GM12878 (cell line): ENCODE data around the gene UVRAG. TPM values are rescaled to one million over a fixed set of nuclear protein-coding genes. Genes with fewer than 3 reads are reported as not detected.
A peak's percentile ranks its signal among the peaks of the same experiment; 100 is the strongest.

ENCODE experiments used
- ATAC-seq: fragments of 200-7000 bp; cut with Tn5 transposase; 3 replicates; pipeline ENCODE4 v1.9.1; 2020; ENCODE audit warnings: mild to moderate bottlenecking, moderate library complexity
- BruUV-seq: library from RNA; stranded (reverse); fragments of 400-500 nt; replicated peaks from 2 replicates; lab custom pipeline; 2021; lab: Mats Ljungman, UMichigan
- CTCF ChIA-PET: fragments of 300-600 bp; sonication (Branson Sonifier 250); formaldehyde crosslinking; extraction: SDS; loops from one replicate; lab custom pipeline; 2021; ENCODE audit warnings: inconsistent platforms; lab: Yijun Ruan, JAX
- POLR2A ChIA-PET: fragments of 350-600 bp; formaldehyde crosslinking; extraction: SDS; loops from one replicate; lab custom pipeline; 2021; ENCODE audit warnings: inconsistent platforms; lab: Charles Lee
- RAD21 ChIA-PET: fragments of 300-600 bp; sonication (Branson Sonifier 250); formaldehyde crosslinking; loops from one replicate; lab custom pipeline; 2023; ENCODE audit warnings: antibody characterized with exemption; ENCODE audit not compliant: unreplicated experiment; lab: Charles Lee
- SMC1A ChIA-PET: fragments of 300-600 bp; sonication (Branson Sonifier 250); formaldehyde crosslinking; loops from one replicate; lab custom pipeline; 2023; ENCODE audit not compliant: unreplicated experiment, uncharacterized antibody; lab: Charles Lee
- DNase-seq: peaks from one replicate; pipeline ENCODE4 v3.0.0-alpha.2; 2011; ENCODE audit warnings: low read depth, low spot score
- FAIRE-seq: peaks from 3 replicates; lab custom pipeline; 2011; peaks lifted over from hg19 to GRCh38; lab: Jason Lieb, UNC
- H2AFZ ChIP-seq: 2 replicates; pipeline ENCODE4 v1.6.0; 2011; ENCODE audit warnings: low read depth, low read length, control low read depth; ENCODE audit not compliant: control insufficient read depth
- H3K27ac ChIP-seq: 2 replicates; pipeline ENCODE4 v1.5.1; 2011; ENCODE audit warnings: control low read depth; ENCODE audit not compliant: control insufficient read depth, insufficient read depth
- H3K27me3 ChIP-seq, 2 experiments: replicated peaks in 1 of 2; 2 replicates each; pipeline versions ENCODE4 v1.6.0 to v1.6.1; 2011; ENCODE audit warnings: low read length in 1 of 2; ENCODE audit not compliant: control insufficient read depth in 2 of 2, insufficient read depth in 2 of 2
- H3K36me3 ChIP-seq, 2 experiments: 2 replicates each; pipeline ENCODE4 v1.5.1; 2011; ENCODE audit warnings: low read length in 1 of 2; ENCODE audit not compliant: control insufficient read depth in 2 of 2, insufficient read depth in 2 of 2
- H3K4me1 ChIP-seq: 2 replicates; pipeline ENCODE4 v1.6.1; 2011; ENCODE audit warnings: mild to moderate bottlenecking, low read length, moderate library complexity, mixed read lengths; ENCODE audit not compliant: control insufficient read depth, insufficient read depth
- H3K4me2 ChIP-seq: 2 replicates; pipeline ENCODE4 v1.6.0; 2011; ENCODE audit warnings: control low read depth; ENCODE audit not compliant: control insufficient read depth, insufficient read depth
- H3K4me3 ChIP-seq: fragments of 200-600 bp; sonication (generic); 2 replicates; pipeline ENCODE4 v1.5.1; 2016
- H3K79me2 ChIP-seq: 2 replicates; pipeline ENCODE4 v1.6.0; 2011; ENCODE audit warnings: low read length; ENCODE audit not compliant: control insufficient read depth, insufficient read depth
- H3K9ac ChIP-seq: 2 replicates; pipeline ENCODE4 v1.8.0; 2011; ENCODE audit warnings: low read length, control low read depth, mixed read lengths; ENCODE audit not compliant: control insufficient read depth, insufficient read depth
- H3K9me3 ChIP-seq: replicated peaks from 3 replicates; pipeline ENCODE4 v1.5.1; 2011; ENCODE audit warnings: mild to moderate bottlenecking, low read length; ENCODE audit not compliant: control insufficient read depth, insufficient read depth
- H4K20me1 ChIP-seq: 2 replicates; pipeline ENCODE4 v1.6.0; 2011; ENCODE audit not compliant: control insufficient read depth, insufficient read depth
- BMI1 ChIP-seq: fragments of 450-650 bp; IDR thresholded peaks from 2 replicates; pipeline ENCODE4 v1.6.1; 2016; ENCODE audit warnings: mild to moderate bottlenecking, moderate library complexity, borderline replicate concordance
- ETV6 ChIP-seq, 2 experiments: fragments of 450-650 bp in 1 of 2; IDR thresholded peaks in 1 of 2; conservative IDR thresholded peaks in 1 of 2; 2 replicates each; pipeline ENCODE4 v1.6.1; 2014; ENCODE audit warnings: antibody characterized with exemption in 1 of 2, borderline replicate concordance in 1 of 2, low read depth in 1 of 2, mild to moderate bottlenecking in 1 of 2, moderate library complexity in 1 of 2
- KDM1A ChIP-seq: fragments of 200-600 bp; sonication (generic); IDR thresholded peaks from 2 replicates; pipeline ENCODE4 v1.6.1; 2016; ENCODE audit warnings: borderline replicate concordance
- MEF2A ChIP-seq: IDR thresholded peaks from 2 replicates; pipeline ENCODE4 v1.6.1; 2011; ENCODE audit warnings: low read depth, mild to moderate bottlenecking, low read length, moderate library complexity; ENCODE audit not compliant: insufficient read depth
- MTA3 ChIP-seq: IDR thresholded peaks from 2 replicates; pipeline ENCODE4 v1.6.1; 2012; ENCODE audit warnings: low read length, inconsistent platforms, borderline replicate concordance
- MYC ChIP-seq: IDR thresholded peaks from 2 replicates; pipeline ENCODE4 v1.6.1; 2011; ENCODE audit warnings: mild to moderate bottlenecking, low read length, moderate library complexity, inconsistent platforms; ENCODE audit not compliant: insufficient read depth, insufficient replicate concordance, insufficient read length, severe bottlenecking
- PML ChIP-seq: IDR thresholded peaks from 2 replicates; pipeline ENCODE4 v1.6.1; 2012; ENCODE audit warnings: low read length, inconsistent platforms
- RB1 ChIP-seq: fragments of 450-650 bp; formaldehyde crosslinking; IDR thresholded peaks from 2 replicates; pipeline ENCODE4 v1.6.1; 2017; ENCODE audit warnings: mild to moderate bottlenecking, borderline replicate concordance
- STAT1 ChIP-seq: fragments of 450-650 bp; conservative IDR thresholded peaks from 2 replicates; pipeline ENCODE4 v1.6.1; 2014; ENCODE audit warnings: antibody characterized with exemption, mild to moderate bottlenecking
- WGBS: methylation state at CpG from one replicate; pipeline ENCODE4 v1.1.6; 2016; ENCODE audit warnings: low lambda C conversion rate; ENCODE audit not compliant: insufficient replicate concordance, insufficient coverage; ENCODE audit errors: missing lambda C conversion rate; 5-methylcytosine and 5-hydroxymethylcytosine counted together
- in situ Hi-C: fragments of 300-500 bp; cut with MboI; formaldehyde crosslinking; loops from 9 replicates; pipeline ENCODE4 v1.14.3; 2018; ENCODE audit warnings: mixed read lengths
- intact Hi-C: fragments of 100-400 bp; cut with micrococcal nuclease; formaldehyde crosslinking; loops from one replicate; pipeline ENCODE4 v1.14.2; 2022; ENCODE audit not compliant: unreplicated experiment
- polyA plus RNA-seq, 11 experiments: library from polyadenylated mRNA; depleted of rRNA in 4 of 11; unstranded in 6 of 11; stranded (reverse) in 5 of 11; fragments of >200 nt; fragmentation: Nextera tagmentation in 4 of 11; fragmentation: Illumina TruSeq in 1 of 11; extraction: Ambion mirVana in 4 of 11; extraction: Trizol in 1 of 11; gene quantifications; 1 replicate in 1 of 11; 2 replicates in 10 of 11; pipeline versions ENCODE4 v1.2.1 to v1.2.3, GENCODE V29; 2011 to 2016; ENCODE audit warnings: inconsistent platforms in 2 of 11, missing spikeins in 2 of 11, low read depth in 1 of 11
- total RNA-seq, 4 experiments: library from RNA; depleted of rRNA in 3 of 4; stranded (reverse); fragments of >200 nt in 3 of 4; fragmentation: Illumina TruSeq in 1 of 4; extraction: Trizol in 1 of 4; gene quantifications; 2 replicates each; pipeline versions ENCODE4 v1.2.1 to v1.2.3, GENCODE V29; 2013 to 2021
- TF ChIP-seq, protein P1 (sequence below): fragments of 450-650 bp; IDR thresholded peaks from 2 replicates; pipeline ENCODE4 v1.6.1; 2017; ENCODE audit warnings: antibody characterized with exemption, mild to moderate bottlenecking, moderate library complexity
- TF ChIP-seq, protein P2 (sequence below): fragments of 450-650 bp; IDR thresholded peaks from 2 replicates; pipeline ENCODE4 v1.6.1; 2017; ENCODE audit warnings: mild to moderate bottlenecking, low read depth, inconsistent platforms; ENCODE audit not compliant: poor library complexity, severe bottlenecking

The UVRAG gene
- total and polyA plus RNA-seq, 10 of the 15 experiments (the other 5 are each of a cell fraction or from before 2014, with no cell fraction given), result 7.0 to 43.4 (median 37.0) TPM

DNA sequence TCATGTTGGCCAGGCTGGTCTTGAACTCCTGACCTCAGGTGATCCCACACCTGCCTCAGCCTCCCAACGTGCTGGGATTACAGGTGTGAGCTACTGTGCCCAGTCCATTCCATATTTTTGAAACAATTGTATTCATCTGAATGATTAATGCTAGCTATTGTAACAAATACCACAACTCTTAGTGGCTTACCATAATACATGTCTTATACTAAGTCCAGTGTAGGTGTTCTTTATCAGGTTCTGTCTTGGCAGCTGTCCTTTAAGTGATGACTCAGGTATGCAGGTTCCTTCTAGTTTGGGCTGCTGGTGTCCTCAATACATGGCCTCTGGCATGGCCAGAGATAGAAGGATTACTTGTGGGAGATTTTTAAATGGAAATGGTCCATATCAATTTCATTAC is 39.0 kb downstream of the UVRAG start (continued):
- TF ChIP-seq, protein P1, sequence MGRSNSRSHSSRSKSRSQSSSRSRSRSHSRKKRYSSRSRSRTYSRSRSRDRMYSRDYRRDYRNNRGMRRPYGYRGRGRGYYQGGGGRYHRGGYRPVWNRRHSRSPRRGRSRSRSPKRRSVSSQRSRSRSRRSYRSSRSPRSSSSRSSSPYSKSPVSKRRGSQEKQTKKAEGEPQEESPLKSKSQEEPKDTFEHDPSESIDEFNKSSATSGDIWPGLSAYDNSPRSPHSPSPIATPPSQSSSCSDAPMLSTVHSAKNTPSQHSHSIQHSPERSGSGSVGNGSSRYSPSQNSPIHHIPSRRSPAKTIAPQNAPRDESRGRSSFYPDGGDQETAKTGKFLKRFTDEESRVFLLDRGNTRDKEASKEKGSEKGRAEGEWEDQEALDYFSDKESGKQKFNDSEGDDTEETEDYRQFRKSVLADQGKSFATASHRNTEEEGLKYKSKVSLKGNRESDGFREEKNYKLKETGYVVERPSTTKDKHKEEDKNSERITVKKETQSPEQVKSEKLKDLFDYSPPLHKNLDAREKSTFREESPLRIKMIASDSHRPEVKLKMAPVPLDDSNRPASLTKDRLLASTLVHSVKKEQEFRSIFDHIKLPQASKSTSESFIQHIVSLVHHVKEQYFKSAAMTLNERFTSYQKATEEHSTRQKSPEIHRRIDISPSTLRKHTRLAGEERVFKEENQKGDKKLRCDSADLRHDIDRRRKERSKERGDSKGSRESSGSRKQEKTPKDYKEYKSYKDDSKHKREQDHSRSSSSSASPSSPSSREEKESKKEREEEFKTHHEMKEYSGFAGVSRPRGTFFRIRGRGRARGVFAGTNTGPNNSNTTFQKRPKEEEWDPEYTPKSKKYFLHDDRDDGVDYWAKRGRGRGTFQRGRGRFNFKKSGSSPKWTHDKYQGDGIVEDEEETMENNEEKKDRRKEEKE, result no peak
- no peak for TF ChIP-seq MEF2A

DNA sequence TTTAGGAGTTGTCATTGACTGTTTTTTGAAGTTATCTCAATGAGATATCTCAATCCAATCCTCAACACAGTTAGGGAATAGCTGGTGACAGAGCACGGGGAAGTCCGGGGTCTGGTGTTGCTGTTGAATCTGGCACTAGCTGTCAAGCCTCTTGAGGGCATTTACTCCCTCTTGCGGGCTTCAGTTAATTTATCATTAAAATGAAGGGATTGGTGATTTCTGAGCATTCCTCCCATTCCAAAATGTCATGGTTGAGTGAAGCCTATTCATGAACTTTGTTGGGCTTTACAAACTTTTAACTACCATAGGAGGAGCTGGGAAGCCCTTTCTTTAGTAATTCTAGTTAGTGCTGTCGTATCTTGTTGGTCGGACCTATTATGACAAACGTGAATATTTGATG is 40.2 kb downstream of the UVRAG start:
- no peaks in the 10 kb centered on the region; the same call in 2 of the 3 replicates for H3K9me3 ChIP-seq
- RAD21 ChIA-PET, result interaction anchor here (2.8 kb wide), 1 partner anchor 13 kb away, joined by 9 read pairs; no protein-coding TSS in a partner anchor
- no peak for DNase-seq
- in situ Hi-C loops (no loop called here), intact Hi-C loops (no loop called here)
- WGBS, result 95% methylated on average over 6 of the region's 6 CpGs
- POLR2A ChIA-PET, result no interaction called here
- H3K36me3 ChIP-seq, result peaks cover 2 to 12% of the 10 kb centered on the region in 2 experiments
- peaks cover 67% of the 10 kb centered on the region for H3K79me2 ChIP-seq
- SMC1A ChIA-PET, result interaction anchor here (1.3 to 2.7 kb wide), 4 partner anchors 9 to 52 kb away, joined by 3 to 7 read pairs (median 6); no protein-coding TSS in a partner anchor
- no peaks in the 10 kb centered on the region for H4K20me1 ChIP-seq
- H3K27ac ChIP-seq, result no peak overlapping the region
- peaks cover 7% of the 10 kb centered on the region; the same call in 1 of the 2 replicates for H3K4me1 ChIP-seq
- no peak for FAIRE-seq
- no peak for ATAC-seq
- BruUV-seq, result TSS peak; percentile 30
- no peak overlapping the region for H3K9ac ChIP-seq
- H3K27me3 ChIP-seq, result no peaks in the 10 kb centered on the region
- no peak overlapping the region for H3K4me2 ChIP-seq
- CTCF ChIA-PET, result interaction anchor here (1.6 to 4.4 kb wide), 3 partner anchors 9 to 52 kb away, joined by 4 to 26 read pairs (median 12); no protein-coding TSS in a partner anchor
- H3K4me3 ChIP-seq, result no peak overlapping the region
- TF ChIP-seq ETV6 (conservative IDR thresholded peaks at IDR 0.05 in 1 of 2, IDR thresholded peaks at IDR 0.05 in 1 of 2; ENCODE audit: borderline replicate concordance in 1 of 2, low read depth in 1 of 2) (no peak), STAT1 (no peak), PML (no peak), MTA3 (no peak), KDM1A (no peak), RB1 (no peak), BMI1 (no peak), MYC (no peak)
- TF ChIP-seq, protein P2, sequence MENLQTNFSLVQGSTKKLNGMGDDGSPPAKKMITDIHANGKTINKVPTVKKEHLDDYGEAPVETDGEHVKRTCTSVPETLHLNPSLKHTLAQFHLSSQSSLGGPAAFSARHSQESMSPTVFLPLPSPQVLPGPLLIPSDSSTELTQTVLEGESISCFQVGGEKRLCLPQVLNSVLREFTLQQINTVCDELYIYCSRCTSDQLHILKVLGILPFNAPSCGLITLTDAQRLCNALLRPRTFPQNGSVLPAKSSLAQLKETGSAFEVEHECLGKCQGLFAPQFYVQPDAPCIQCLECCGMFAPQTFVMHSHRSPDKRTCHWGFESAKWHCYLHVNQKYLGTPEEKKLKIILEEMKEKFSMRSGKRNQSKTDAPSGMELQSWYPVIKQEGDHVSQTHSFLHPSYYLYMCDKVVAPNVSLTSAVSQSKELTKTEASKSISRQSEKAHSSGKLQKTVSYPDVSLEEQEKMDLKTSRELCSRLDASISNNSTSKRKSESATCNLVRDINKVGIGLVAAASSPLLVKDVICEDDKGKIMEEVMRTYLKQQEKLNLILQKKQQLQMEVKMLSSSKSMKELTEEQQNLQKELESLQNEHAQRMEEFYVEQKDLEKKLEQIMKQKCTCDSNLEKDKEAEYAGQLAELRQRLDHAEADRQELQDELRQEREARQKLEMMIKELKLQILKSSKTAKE, result no peak
- H2AFZ ChIP-seq, result no peak overlapping the region
